BLaER1 (cell line): ENCODE data around the gene SLC43A3.

Experiments used
- H3K27ac ChIP-seq: shearing (Covaris generic); formaldehyde crosslinking; 2 replicates; pipeline ENCODE4 v1.8.1; 2022
- H3K27me3 ChIP-seq: shearing (Covaris generic); formaldehyde crosslinking; 2 replicates; pipeline ENCODE4 v1.8.1; 2022
- H3K36me3 ChIP-seq: shearing (Covaris generic); formaldehyde crosslinking; 2 replicates; pipeline ENCODE4 v1.8.1; 2022
- H3K4me1 ChIP-seq: shearing (Covaris generic); formaldehyde crosslinking; 2 replicates; pipeline ENCODE4 v1.8.1; 2022
- H3K4me2 ChIP-seq: shearing (Covaris generic); formaldehyde crosslinking; 2 replicates; pipeline ENCODE4 v1.8.1; 2022
- H3K4me3 ChIP-seq: shearing (Covaris generic); formaldehyde crosslinking; 2 replicates; pipeline ENCODE4 v1.8.1; 2022
- H3K9ac ChIP-seq: shearing (Covaris generic); formaldehyde crosslinking; 2 replicates; pipeline ENCODE4 v1.8.1; 2022
- H3K9me3 ChIP-seq: shearing (Covaris generic); formaldehyde crosslinking; 2 replicates; pipeline ENCODE4 v1.8.1; 2022
- H4K20me1 ChIP-seq: shearing (Covaris generic); formaldehyde crosslinking; 2 replicates; pipeline ENCODE4 v1.8.1; 2022
- Cebpa-rat ChIP-seq: shearing (Covaris generic); IDR thresholded peaks from 2 replicates; pipeline ENCODE4 v1.8.1; 2022

SLC43A3 gene

GRCh38 chr11:57399221-57399620 is 27.7 kb downstream of the SLC43A3 start:
- no peak overlapping the region for H3K4me2 ChIP-seq
- H3K4me3 ChIP-seq: no peak overlapping the region
- TF ChIP-seq Cebpa-rat: no peak

GRCh38 chr11:57397394-57397990 is 29.4 kb downstream of the SLC43A3 start:
- Histone ChIP-seq H3K4me3 (no peak overlapping the region), H3K9me3 (no peaks in the 10 kb centered on the region), H3K4me2 (no peak overlapping the region), H4K20me1 (no peaks in the 10 kb centered on the region), H3K36me3 (peaks cover 8% of the 10 kb centered on the region; the same call in 1 of the 2 replicates), H3K27me3 (no peaks in the 10 kb centered on the region), H3K9ac (no peak overlapping the region), H3K4me1 (0 out of 2 replicates have a peak, but pooled peaks cover 8% of the 10 kb centered on the region), H3K27ac (no peak overlapping the region)
- no peak for TF ChIP-seq Cebpa-rat

More at GRCh38 chr11:57399221-57399620, 27.7 kb downstream of the SLC43A3 start:
- H3K27ac ChIP-seq: no peak overlapping the region
- no peak overlapping the region for H3K9ac ChIP-seq
- H3K9me3 ChIP-seq: no peaks in the 10 kb centered on the region
- no peaks in the 10 kb centered on the region for H4K20me1 ChIP-seq
- H3K4me1 ChIP-seq: 0 out of 2 replicates have a peak, but pooled peaks cover 8% of the 10 kb centered on the region
- peaks cover 18% of the 10 kb centered on the region for H3K36me3 ChIP-seq
- H3K27me3 ChIP-seq: no peaks in the 10 kb centered on the region

GRCh38 chr11:57396744-57397143 is 30.2 kb downstream of the SLC43A3 start:
- peaks cover 12% of the 10 kb centered on the region; the same call in 1 of the 2 replicates for H3K36me3 ChIP-seq
- H3K27ac ChIP-seq: no peak overlapping the region
- H3K9me3 ChIP-seq: no peaks in the 10 kb centered on the region
- no peak overlapping the region for H3K9ac ChIP-seq
- H3K27me3 ChIP-seq: no peaks in the 10 kb centered on the region
- H3K4me2 ChIP-seq: no peak overlapping the region
- no peaks in the 10 kb centered on the region for H4K20me1 ChIP-seq
- no peak for TF ChIP-seq Cebpa-rat
- H3K4me1 ChIP-seq: 0 out of 2 replicates have a peak, but pooled peaks cover 8% of the 10 kb centered on the region
- no peak overlapping the region for H3K4me3 ChIP-seq

DNA sequence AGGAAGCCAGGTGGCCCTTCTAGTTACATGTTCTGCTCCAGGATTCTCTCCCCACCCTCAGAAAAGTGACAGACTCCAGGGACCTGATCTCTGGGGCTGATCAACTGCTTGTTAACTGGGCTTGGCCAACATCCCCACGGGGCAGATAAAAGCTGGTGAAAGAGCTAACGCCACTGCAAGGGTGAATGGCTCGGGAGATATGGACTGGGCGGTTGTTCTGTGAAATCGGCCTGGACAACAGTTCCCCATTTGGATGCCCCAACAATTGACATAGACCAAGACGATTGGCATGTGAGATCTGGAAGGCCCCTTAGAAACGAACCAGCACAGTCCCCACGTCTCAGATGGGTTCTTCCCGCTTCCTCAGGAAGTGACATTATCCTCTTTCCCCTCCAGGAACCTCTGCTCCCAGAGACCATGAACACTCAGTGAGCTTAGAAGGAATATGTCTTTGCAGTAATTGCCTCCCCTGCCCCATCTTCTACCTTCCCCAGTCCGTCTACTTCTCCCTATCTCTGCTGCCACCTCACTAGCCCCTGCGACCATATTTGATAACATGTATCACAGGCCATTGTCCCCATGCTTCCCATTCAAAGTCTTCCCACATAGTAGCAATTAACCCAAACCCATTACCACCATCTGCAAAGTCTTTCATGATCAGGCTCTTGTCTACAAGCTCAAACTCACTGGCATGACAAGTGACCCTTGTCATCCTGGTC is 30.9 kb downstream of the SLC43A3 start:
- Histone ChIP-seq H3K4me3 (no peak overlapping the region), H3K4me2 (peak overlapping the region; percentile 25), H3K4me1 (0 out of 2 replicates have a peak, but pooled peaks cover 8% of the 10 kb centered on the region), H3K9me3 (no peaks in the 10 kb centered on the region), H3K9ac (no peak overlapping the region), H3K36me3 (peaks cover 12% of the 10 kb centered on the region; the same call in 1 of the 2 replicates), H3K27ac (no peak overlapping the region), H4K20me1 (no peaks in the 10 kb centered on the region), H3K27me3 (no peaks in the 10 kb centered on the region)
- TF ChIP-seq Cebpa-rat: no peak

DNA sequence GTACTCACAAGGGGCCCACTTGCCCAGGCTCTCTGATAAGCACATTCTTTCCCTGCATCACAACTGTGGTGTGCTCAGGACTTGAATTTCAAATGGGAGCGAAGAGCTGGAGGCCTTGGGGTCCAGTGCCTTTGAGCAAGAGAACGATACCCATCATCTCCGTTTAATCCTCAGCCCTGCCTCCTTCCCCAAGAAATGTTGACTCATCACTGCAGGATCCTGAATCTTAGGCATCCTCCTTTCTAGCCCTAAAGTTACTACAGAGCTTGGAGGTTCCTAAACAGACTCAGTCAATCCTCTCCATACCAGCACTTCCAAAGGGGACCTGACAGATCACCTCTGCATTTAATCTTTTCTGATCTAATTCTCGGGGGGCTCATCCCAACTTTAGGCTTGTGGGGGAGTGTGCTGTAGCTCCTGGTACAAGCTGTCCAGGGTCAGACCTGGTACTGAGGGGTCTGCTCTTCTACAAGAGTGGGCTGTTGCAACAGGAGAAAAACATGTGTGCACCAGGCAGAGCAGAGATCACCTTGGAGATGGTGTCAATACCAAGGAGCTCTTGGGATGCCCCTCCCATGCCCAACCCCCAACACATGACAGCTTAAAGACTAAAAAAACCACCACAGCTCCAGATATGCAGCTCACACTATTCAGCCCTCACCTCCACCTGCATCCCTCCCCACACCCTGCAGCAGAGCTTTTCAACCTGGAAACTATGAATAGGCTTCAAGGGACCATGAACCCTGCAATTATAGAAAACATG is 32.5 kb downstream of the SLC43A3 start:
- Histone ChIP-seq H3K4me3 (no peak overlapping the region), H3K36me3 (peaks cover 12% of the 10 kb centered on the region; the same call in 1 of the 2 replicates), H3K27me3 (no peaks in the 10 kb centered on the region), H4K20me1 (no peaks in the 10 kb centered on the region), H3K9ac (no peak overlapping the region), H3K9me3 (no peaks in the 10 kb centered on the region), H3K27ac (no peak overlapping the region), H3K4me2 (no peak overlapping the region), H3K4me1 (0 out of 2 replicates have a peak, but pooled peaks cover 8% of the 10 kb centered on the region)
- no peak for TF ChIP-seq Cebpa-rat

GRCh38 chr11:57392763-57393105 is 34.2 kb downstream of the SLC43A3 start:
- no peak overlapping the region for H3K4me3 ChIP-seq
- H3K9me3 ChIP-seq: no peaks in the 10 kb centered on the region
- no peak overlapping the region for H3K9ac ChIP-seq
- 0 out of 2 replicates have a peak, but pooled peaks cover 8% of the 10 kb centered on the region for H3K4me1 ChIP-seq
- H3K36me3 ChIP-seq: 0 out of 2 replicates have a peak, but pooled peaks cover 8% of the 10 kb centered on the region
- H3K27me3 ChIP-seq: no peaks in the 10 kb centered on the region
- TF ChIP-seq Cebpa-rat: no peak
- H3K4me2 ChIP-seq: no peak overlapping the region
- H4K20me1 ChIP-seq: no peaks in the 10 kb centered on the region
- H3K27ac ChIP-seq: no peak overlapping the region

- no peak overlapping the region for H3K4me2 ChIP-seq
- no peaks in the 10 kb centered on the region for H4K20me1 ChIP-seq
- no peak overlapping the region for H3K9ac ChIP-seq
- no peak overlapping the region for H3K27ac ChIP-seq
- no peak for TF ChIP-seq Cebpa-rat
- no peaks in the 10 kb centered on the region for H3K9me3 ChIP-seq
- H3K27me3 ChIP-seq: no peaks in the 10 kb centered on the region
- H3K4me1 ChIP-seq: 0 out of 2 replicates have a peak, but pooled peaks cover 8% of the 10 kb centered on the region
- H3K36me3 ChIP-seq: 0 out of 2 replicates have a peak, but pooled peaks cover 8% of the 10 kb centered on the region
- H3K4me3 ChIP-seq: no peak overlapping the region
Observed at GRCh38 chr11:57392066-57392762, 34.7 kb downstream of the SLC43A3 start.

- TF ChIP-seq Cebpa-rat: no peak
- H3K4me2 ChIP-seq: no peak overlapping the region
- H3K9me3 ChIP-seq: no peaks in the 10 kb centered on the region
- no peak overlapping the region for H3K9ac ChIP-seq
- no peak overlapping the region for H3K27ac ChIP-seq
- 0 out of 2 replicates have a peak, but pooled peaks cover 8% of the 10 kb centered on the region for H3K36me3 ChIP-seq
- no peaks in the 10 kb centered on the region for H3K27me3 ChIP-seq
- 0 out of 2 replicates have a peak, but pooled peaks cover 8% of the 10 kb centered on the region for H3K4me1 ChIP-seq
- H3K4me3 ChIP-seq: no peak overlapping the region
- H4K20me1 ChIP-seq: no peaks in the 10 kb centered on the region
Observed at GRCh38 chr11:57391539-57391938, 35.4 kb downstream of the SLC43A3 start.

- no peak overlapping the region for H3K4me3 ChIP-seq
- no peak for TF ChIP-seq Cebpa-rat
- no peaks in the 10 kb centered on the region for H4K20me1 ChIP-seq
- no peak overlapping the region for H3K4me2 ChIP-seq
- H3K9me3 ChIP-seq: no peaks in the 10 kb centered on the region
- no peak overlapping the region for H3K9ac ChIP-seq
- H3K36me3 ChIP-seq: 0 out of 2 replicates have a peak, but pooled peaks cover 8% of the 10 kb centered on the region
- no peak overlapping the region for H3K27ac ChIP-seq
- H3K27me3 ChIP-seq: no peaks in the 10 kb centered on the region
- H3K4me1 ChIP-seq: 0 out of 2 replicates have a peak, but pooled peaks cover 5% of the 10 kb centered on the region
Observed at GRCh38 chr11:57391111-57391510, 35.8 kb downstream of the SLC43A3 start.
